BJ (cell line): ENCODE results near the gene FOXP1. TPM values are rescaled to one million over a fixed set of nuclear protein-coding genes. Genes with fewer than 3 reads are reported as not detected.
A peak's percentile ranks its signal among the peaks of the same experiment; 100 is the strongest.

Experiments
- CTCF ChIA-PET: fragments of 350-600 bp; formaldehyde crosslinking; extraction: SDS; loops from one replicate; lab custom pipeline; 2021; ENCODE audit warnings: antibody characterized with exemption, inconsistent platforms; lab: Yijun Ruan, JAX
- POLR2A ChIA-PET: fragments of 300-600 bp; sonication (Branson Sonifier 250); formaldehyde crosslinking; extraction: SDS; loops from one replicate; lab custom pipeline; 2021; ENCODE audit warnings: antibody characterized with exemption; lab: Charles Lee
- DNase-seq: peaks from one replicate; pipeline ENCODE4 v3.0.0-alpha.2; 2011; ENCODE audit warnings: low read depth
- H3K27me3 ChIP-seq: 2 replicates; pipeline ENCODE4 v1.6.0; 2011; ENCODE audit warnings: low read length; ENCODE audit not compliant: control insufficient read depth, insufficient read depth
- H3K36me3 ChIP-seq: 2 replicates; pipeline ENCODE4 v1.5.1; 2011; ENCODE audit warnings: low read length; ENCODE audit not compliant: control insufficient read depth, insufficient read depth
- H3K4me3 ChIP-seq: 2 replicates; pipeline ENCODE4 v1.5.1; 2011; ENCODE audit warnings: low read depth, mild to moderate bottlenecking, control low read depth, low read length
- polyA plus RNA-seq: library from polyadenylated mRNA; depleted of rRNA; stranded (reverse); fragments of >200 nt; gene quantifications from 2 replicates; pipeline ENCODE4 v1.2.3, GENCODE V29; 2011; rRNA removed
- small RNA-seq: library from RNA; depleted of rRNA; stranded (forward); fragments of <200 nt; gene quantifications from one replicate; pipeline ENCODE3, GENCODE V24; 2012; ENCODE audit warnings: low replicate concordance, low read depth; ENCODE audit not compliant: insufficient read length
- TF ChIP-seq, protein P1 (sequence below): IDR thresholded peaks from 2 replicates; pipeline ENCODE4 v1.5.1; 2011; ENCODE audit warnings: low read depth, mild to moderate bottlenecking, control low read depth, inconsistent platforms, low read length, moderate library complexity; ENCODE audit not compliant: insufficient read depth

Gene FOXP1
- polyA plus RNA-seq, 1 experiment: 37.0 TPM

DNA sequence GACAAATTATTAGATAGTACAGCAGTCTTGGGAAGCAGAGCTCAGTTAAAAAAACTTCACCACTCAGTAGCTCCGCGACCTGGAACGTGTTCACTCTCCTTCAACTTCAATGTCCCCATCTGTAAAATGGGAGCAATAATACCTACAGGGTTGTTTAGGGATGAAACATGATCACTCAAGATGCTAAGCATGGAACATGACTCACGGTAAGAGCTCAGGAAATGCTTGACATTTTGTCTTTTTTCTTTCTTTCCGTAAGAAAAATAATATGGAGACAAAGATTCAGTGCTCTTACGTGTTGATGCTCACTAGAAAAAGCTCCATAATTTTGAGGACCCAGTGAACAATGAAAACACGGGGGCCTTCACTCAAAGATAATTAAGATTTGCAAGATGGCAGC, 664.4 kb downstream of the FOXP1 start:
- Histone ChIP-seq H3K36me3 (no peaks in the 10 kb centered on the region), H3K27me3 (no peaks in the 10 kb centered on the region), H3K4me3 (no peak overlapping the region)
- CTCF ChIA-PET: interaction anchor here (0.6 kb wide), 1 partner anchor 21 kb away, joined by 4 read pairs; no protein-coding TSS in a partner anchor
- TF ChIP-seq, protein P1, sequence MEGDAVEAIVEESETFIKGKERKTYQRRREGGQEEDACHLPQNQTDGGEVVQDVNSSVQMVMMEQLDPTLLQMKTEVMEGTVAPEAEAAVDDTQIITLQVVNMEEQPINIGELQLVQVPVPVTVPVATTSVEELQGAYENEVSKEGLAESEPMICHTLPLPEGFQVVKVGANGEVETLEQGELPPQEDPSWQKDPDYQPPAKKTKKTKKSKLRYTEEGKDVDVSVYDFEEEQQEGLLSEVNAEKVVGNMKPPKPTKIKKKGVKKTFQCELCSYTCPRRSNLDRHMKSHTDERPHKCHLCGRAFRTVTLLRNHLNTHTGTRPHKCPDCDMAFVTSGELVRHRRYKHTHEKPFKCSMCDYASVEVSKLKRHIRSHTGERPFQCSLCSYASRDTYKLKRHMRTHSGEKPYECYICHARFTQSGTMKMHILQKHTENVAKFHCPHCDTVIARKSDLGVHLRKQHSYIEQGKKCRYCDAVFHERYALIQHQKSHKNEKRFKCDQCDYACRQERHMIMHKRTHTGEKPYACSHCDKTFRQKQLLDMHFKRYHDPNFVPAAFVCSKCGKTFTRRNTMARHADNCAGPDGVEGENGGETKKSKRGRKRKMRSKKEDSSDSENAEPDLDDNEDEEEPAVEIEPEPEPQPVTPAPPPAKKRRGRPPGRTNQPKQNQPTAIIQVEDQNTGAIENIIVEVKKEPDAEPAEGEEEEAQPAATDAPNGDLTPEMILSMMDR: no peak
- DNase-seq: no peak
- POLR2A ChIA-PET: no interaction called here

DNA sequence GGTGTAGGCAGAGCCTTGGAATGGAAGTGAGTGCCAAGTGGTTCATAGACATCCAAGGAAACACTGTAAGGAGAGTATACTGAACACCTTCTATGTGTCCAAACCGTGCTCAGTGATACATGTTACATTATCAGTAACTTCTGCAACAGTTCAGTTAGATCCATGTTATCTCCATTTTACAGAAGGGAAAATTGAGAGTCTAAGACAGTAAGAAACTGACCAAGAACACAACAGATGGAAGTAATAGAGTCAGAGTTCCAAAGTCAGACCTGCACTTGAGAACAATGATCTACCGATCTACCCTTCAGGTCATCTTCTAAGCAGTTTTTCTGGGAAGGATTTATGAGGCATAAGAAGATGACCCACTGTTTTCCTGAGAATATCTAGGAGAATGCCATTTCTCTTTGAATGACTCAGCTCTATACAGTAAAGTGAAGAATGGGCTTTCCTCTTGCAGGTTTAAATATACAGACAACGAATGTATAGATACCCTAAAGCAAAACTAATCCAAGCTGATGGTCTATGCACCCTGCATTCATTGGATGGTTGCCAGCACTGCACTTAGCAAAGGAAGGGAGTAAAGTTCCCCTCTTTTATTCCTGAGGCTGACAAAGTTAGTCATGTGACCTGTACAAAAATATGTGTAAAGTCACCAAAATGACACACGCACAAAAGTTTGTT, 667.0 kb downstream of the FOXP1 start:
- Histone ChIP-seq H3K36me3 (no peaks in the 10 kb centered on the region), H3K4me3 (no peak overlapping the region), H3K27me3 (no peaks in the 10 kb centered on the region)
- ChIA-PET CTCF (interaction anchor here (0.7 to 1.3 kb wide), 4 partner anchors 10 to 59 kb away, joined by 3 to 5 read pairs (median 4); no protein-coding TSS in a partner anchor), POLR2A (no interaction called here)
- DNase-seq: no peak
- TF ChIP-seq, protein P1: no peak

DNA sequence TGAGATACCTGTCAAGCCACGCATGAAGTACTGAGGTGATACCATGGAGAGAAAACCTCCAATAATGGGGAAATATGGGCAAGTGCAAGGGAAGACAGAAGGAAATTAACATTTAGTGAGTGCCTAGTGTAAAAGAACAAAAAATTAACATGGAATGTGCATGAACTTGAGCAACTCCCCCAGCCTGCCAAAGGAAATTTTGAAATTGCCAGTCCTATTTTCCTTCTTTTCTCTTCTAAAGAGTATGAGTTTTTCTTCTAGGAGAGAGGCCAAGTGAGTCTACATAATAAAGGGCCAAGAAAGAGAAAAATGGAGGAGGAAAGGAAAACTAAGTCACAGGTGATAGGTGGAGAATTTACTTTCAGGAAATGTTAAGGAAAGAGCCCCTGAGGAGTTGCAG, 668.7 kb downstream of the FOXP1 start:
- ChIA-PET POLR2A (no interaction called here), CTCF (no interaction called here)
- no peaks in the 10 kb centered on the region for H3K27me3 ChIP-seq
- H3K4me3 ChIP-seq: no peak overlapping the region
- DNase-seq: no peak
- no peaks in the 10 kb centered on the region for H3K36me3 ChIP-seq
- TF ChIP-seq, protein P1: no peak

DNA sequence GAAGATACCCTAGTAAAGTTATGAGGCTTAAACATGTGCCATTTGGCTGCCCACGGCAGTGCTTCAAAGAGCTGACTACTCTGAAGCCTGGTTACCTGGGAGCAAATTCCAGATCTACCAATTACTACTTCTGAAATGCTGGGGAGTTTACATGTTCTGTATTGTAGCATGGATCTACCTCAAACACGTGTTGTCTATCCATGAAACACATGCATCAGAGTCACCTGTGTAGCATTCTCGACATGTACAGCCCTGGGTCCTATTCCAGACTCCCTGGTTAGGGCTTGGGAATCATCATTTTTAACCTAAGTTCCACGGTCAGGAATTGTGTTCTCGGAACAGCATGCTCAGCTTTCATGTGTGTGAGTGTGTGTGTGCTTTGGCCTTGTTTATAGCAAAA, 671.8 kb downstream of the FOXP1 start:
- no peaks in the 10 kb centered on the region for H3K36me3 ChIP-seq
- DNase-seq: no peak
- H3K27me3 ChIP-seq: no peaks in the 10 kb centered on the region
- TF ChIP-seq, protein P1: no peak
- no peak overlapping the region for H3K4me3 ChIP-seq
- POLR2A ChIA-PET: no interaction called here
- CTCF ChIA-PET: interaction anchor here (0.7 kb wide), 1 partner anchor 40 kb away, joined by 3 read pairs; no protein-coding TSS in a partner anchor

DNA sequence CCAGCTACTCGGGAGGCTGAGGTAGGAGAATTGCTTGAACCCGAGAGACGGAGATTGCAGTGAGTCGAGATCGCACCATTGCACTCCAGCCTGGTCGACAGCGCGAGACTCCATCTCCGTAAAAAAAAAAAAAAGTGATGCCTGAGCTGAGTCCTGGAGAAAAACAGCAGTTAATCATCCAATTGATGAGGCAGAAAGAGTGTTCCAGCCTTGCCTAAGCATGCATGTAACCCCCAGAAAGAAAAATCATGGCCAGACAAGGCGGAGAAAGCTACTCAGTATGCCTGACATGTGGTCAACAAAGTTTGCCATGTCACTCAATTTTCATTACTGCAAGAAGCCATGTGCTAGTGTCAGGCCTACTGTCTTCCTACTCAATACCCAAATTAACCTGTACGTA, 678.0 kb downstream of the FOXP1 start:
- POLR2A ChIA-PET: no interaction called here

More for the DNA sequence above, 678.0 kb downstream of the FOXP1 start:
- DNase-seq: no peak
- H3K4me3 ChIP-seq: no peak overlapping the region
- no peaks in the 10 kb centered on the region for H3K36me3 ChIP-seq
- TF ChIP-seq, protein P1: no peak
- CTCF ChIA-PET: interaction anchor here (1.0 kb wide), 1 partner anchor 42 kb away, joined by 4 read pairs; no protein-coding TSS in a partner anchor
- H3K27me3 ChIP-seq: no peaks in the 10 kb centered on the region

Small RNAs within 50 kb of the gene (small RNA-seq; reads per million reads assigned to genes)
- 3.8 reads per million, percentile 50 among the genes with 10 or more reads in this experiment for gene MIR1284

Other genes with a start within 250 kb of the FOXP1 start
- gene EIF4E3, start 141.7 kb upstream of the FOXP1 start, polyA plus RNA-seq: 1.1 and 2.8 TPM in 2 replicates
- gene GPR27, start 170.1 kb upstream of the FOXP1 start, polyA plus RNA-seq: 0.02 TPM in 1 of 2 replicates, not detected in the other
- gene PROK2, start 201.4 kb upstream of the FOXP1 start, polyA plus RNA-seq: not detected in 2 replicates